Breast epithelium (tissue), 3 donors: ENCODE data around the gene PPP1R1C.

Source experiments
- CTCF ChIP-seq, 3 donors: fragments of 450-650 bp; IDR thresholded peaks; one replicate each; pipeline ENCODE4 v1.5.1; 2016 to 2017; ENCODE audit warnings: antibody characterized with exemption in 3 of 3, mild to moderate bottlenecking in 3 of 3, moderate library complexity in 3 of 3
- POLR2A ChIP-seq: fragments of 450-650 bp; IDR thresholded peaks from one replicate; pipeline ENCODE4 v1.6.1; 2016; ENCODE audit warnings: antibody characterized with exemption, mild to moderate bottlenecking, moderate library complexity
- POLR2AphosphoS5 ChIP-seq, 3 donors: sonication (generic); formaldehyde crosslinking; IDR thresholded peaks; one replicate each; pipeline ENCODE4 v1.6.1; 2017; ENCODE audit warnings: antibody characterized with exemption in 3 of 3

DNA sequence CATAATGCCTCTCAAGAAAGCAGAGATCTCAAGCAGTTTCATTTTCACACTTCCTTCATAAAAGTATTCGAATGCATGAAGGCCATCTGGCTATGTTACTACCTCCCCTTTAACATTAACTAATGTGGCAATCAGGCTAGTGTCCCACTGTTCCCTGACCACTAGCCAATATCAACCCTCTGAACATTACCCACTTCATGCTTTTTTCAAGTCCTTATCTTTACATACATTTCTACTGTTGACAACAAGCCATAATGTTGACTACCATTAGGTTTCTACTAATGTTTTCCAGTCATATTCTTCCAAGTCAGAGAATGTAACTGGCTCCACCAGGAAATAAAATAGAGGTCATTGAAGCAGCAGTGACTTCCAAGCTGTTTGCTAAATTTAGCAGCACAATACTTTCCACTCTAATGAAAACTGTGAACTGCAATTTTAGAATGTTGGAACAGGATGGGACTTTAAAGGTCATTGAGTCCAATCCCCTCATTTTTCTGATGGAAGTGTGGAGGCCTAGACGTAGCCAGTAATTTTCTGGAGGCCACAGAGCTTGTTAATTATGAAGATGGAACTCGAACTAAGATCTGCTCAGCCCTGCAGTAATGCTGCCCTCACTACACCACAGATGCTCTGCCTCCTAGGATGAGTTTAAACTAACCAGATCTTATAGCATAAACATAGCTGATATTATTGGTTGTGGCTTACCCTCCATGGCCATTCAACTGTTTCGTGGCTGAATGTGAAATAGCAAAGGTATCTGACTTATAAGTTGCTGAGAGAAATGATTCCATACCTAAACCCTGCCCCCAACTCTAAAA, 630 bp upstream of the PPP1R1C start:
- TF ChIP-seq CTCF (IDR thresholded peaks at IDR 0.05) (no peak), POLR2AphosphoS5 (IDR thresholded peaks at IDR 0.05) (no peak), POLR2A (no peak)
